ENCODE results near the gene OPN1MW2.
"Not testable (repeated sequence)": the region's sequence is repeated elsewhere in the genome, so short reads cannot be mapped to it uniquely, and the experiment has no call there.

Gene OPN1MW2

DNA sequence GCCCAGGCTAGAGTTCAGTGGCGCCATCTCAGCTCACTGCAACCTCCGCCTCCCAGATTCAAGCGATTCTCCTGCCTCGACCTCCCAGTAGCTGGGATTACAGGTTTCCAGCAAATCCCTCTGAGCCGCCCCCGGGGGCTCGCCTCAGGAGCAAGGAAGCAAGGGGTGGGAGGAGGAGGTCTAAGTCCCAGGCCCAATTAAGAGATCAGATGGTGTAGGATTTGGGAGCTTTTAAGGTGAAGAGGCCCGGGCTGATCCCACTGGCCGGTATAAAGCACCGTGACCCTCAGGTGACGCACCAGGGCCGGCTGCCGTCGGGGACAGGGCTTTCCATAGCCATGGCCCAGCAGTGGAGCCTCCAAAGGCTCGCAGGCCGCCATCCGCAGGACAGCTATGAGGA, 37.7 kb downstream of the OPN1MW2 start, which contains the start of gene OPN1MW3:
TSS of gene OPN1MW3 (plus strand) at position 301 of the 400 bp plus-strand sequence. CDS start at position 339, 38 bp downstream.
- DNase-seq; in situ Hi-C loops (cut with MboI; ENCODE audit: low pct_unique_long_range_greater_than_20kb, low sequenced_read_pairs): not testable (repeated sequence)

DNA sequence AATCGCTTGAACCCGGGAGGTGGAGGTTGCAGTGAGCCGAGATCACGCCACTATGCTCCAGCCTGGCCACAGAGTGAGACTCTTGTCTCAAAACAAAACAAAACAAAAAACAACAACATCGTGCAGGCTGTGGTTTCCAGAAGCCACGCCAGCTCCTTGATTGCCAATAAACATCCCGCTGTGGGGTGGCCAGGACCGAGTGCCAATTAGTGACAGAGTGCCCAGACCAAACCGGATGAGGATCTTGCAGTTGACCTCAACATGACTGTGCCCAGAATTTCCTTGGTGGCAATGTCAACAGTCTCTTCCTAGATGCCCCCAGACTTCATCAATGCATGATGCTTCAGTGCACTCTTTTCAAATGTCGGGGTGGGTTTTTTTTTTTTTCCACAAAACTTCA, 39.2 kb downstream of the OPN1MW2 start:
- DNase-seq; in situ Hi-C loops (cut with MboI; ENCODE audit: low pct_unique_long_range_greater_than_20kb, low sequenced_read_pairs): not testable (repeated sequence)

DNA sequence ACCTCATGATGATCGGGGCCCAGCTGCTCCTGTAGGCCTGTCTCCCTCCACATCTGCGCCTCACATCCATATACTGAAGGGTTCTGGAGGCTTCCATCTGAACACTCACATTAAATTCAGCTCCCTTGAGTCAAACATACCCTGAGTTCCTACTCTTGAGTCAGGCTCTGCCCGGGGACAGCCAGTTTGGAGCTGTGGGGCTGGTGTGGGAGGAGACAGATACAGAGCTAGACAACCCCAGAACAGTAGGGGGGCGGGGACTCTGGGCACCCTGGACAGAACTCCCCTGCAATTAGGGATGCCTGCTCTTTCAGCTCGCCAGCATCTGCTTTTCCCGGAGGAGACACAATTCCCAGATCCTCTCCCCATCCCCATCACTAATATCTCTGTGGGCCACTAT, 43.5 kb downstream of the OPN1MW2 start:
- in situ Hi-C loops (cut with MboI; ENCODE audit: low pct_unique_long_range_greater_than_20kb, low sequenced_read_pairs); DNase-seq: not testable (repeated sequence)

DNA sequence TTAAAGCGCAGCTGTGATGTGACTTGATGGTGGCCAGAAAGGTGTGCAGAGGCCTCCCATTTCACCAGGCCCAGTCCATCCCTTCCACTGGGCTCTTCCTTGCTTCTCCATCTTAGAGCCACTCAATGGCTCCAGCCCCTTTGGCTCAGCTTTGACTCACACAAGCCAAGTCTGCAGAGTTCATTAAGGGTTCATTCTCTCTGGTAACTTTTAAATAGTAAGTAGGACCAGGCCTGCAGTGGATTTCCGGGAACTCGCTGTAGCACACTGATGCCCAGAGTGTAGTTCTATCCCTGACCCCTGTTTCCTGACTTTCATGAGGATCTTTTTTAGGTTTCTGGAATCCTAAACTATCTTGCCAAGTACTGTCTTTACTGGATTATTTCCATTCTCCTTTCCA, 49.7 kb downstream of the OPN1MW2 start:
- in situ Hi-C loops (cut with MboI; ENCODE audit: low pct_unique_long_range_greater_than_20kb, low sequenced_read_pairs); DNase-seq: not testable (repeated sequence)

All from KBM-7 (cell line).